Naive thymus-derived CD4-positive, alpha-beta T cell (primary cell): ENCODE measurements around the gene ANKRD26. TPM values are rescaled to one million over a fixed set of nuclear protein-coding genes. Genes with fewer than 3 reads are reported as not detected.

ENCODE experiments used
- ATAC-seq: fragments of 150-1000 bp; cut with Tn5 transposase; 2 replicates; pipeline ENCODE4 v1.10.0; 2021; ENCODE audit warnings: mild to moderate bottlenecking, moderate library complexity
- CTCF ChIA-PET: fragments of 350-600 bp; sonication (Branson Sonifier 250); formaldehyde crosslinking; loops from one replicate; lab custom pipeline; 2021; ENCODE audit warnings: antibody characterized with exemption; lab: Charles Lee
- POLR2A ChIA-PET: fragments of 350-600 bp; sonication (Branson Sonifier 250); formaldehyde crosslinking; loops from one replicate; lab custom pipeline; 2021; ENCODE audit warnings: antibody characterized with exemption, inconsistent platforms; lab: Charles Lee
- DNase-seq, 9 donors: peaks; one replicate each; pipeline versions ENCODE4 v3.0.0 to v3.0.0-alpha.2; 2020 to 2022; ENCODE audit warnings: mixed read lengths in 1 of 9
- H3K27ac ChIP-seq: one replicate; pipeline ENCODE4 v1.7.0; 2013; ENCODE audit warnings: mild to moderate bottlenecking, low read depth, low read length, moderate library complexity
- H3K27me3 ChIP-seq, 2 donors: one replicate each; pipeline ENCODE4 v1.7.0; 2013; ENCODE audit warnings: low read length in 2 of 2, mild to moderate bottlenecking in 2 of 2, moderate library complexity in 2 of 2; ENCODE audit not compliant: control insufficient read depth in 2 of 2, insufficient read depth in 2 of 2
- H3K36me3 ChIP-seq, 3 experiments: 1 replicate in 2 of 3; 2 replicates in 1 of 3; pipeline ENCODE4 v1.7.0; 2013; ENCODE audit warnings: low read length in 3 of 3, mild to moderate bottlenecking in 3 of 3, moderate library complexity in 1 of 3; ENCODE audit not compliant: insufficient read depth in 3 of 3, control insufficient read depth in 2 of 3
- H3K4me1 ChIP-seq, 2 donors: one replicate each; pipeline ENCODE4 v1.7.0; 2013; ENCODE audit warnings: low read length in 2 of 2, mild to moderate bottlenecking in 2 of 2, moderate library complexity in 1 of 2; ENCODE audit not compliant: control insufficient read depth in 2 of 2, insufficient read depth in 2 of 2
- H3K4me3 ChIP-seq: 2 replicates; pipeline ENCODE4 v1.7.0; 2013; ENCODE audit warnings: mild to moderate bottlenecking, low read length
- H3K9me3 ChIP-seq, 3 experiments: 1 replicate in 2 of 3; 2 replicates in 1 of 3; pipeline ENCODE4 v1.7.0; 2013; ENCODE audit warnings: low read length in 3 of 3; ENCODE audit not compliant: control insufficient read depth in 2 of 3
- H3K27ac Mint-ChIP-seq, 9 donors: one replicate each; pipeline ENCODE4 v1.8.0; 2020 to 2022; ENCODE audit warnings: mixed read lengths in 9 of 9, mild to moderate bottlenecking in 8 of 9, moderate library complexity in 5 of 9, inconsistent platforms in 2 of 9
- H3K27me3 Mint-ChIP-seq, 5 donors: one replicate each; pipeline ENCODE4 v1.8.0; 2021 to 2022; ENCODE audit warnings: mixed read lengths in 5 of 5, mild to moderate bottlenecking in 1 of 5
- H3K36me3 Mint-ChIP-seq, 5 donors: one replicate each; pipeline ENCODE4 v1.8.0; 2020 to 2022; ENCODE audit warnings: mixed read lengths in 5 of 5, mild to moderate bottlenecking in 3 of 5, inconsistent platforms in 1 of 5
- H3K4me1 Mint-ChIP-seq, 7 donors: one replicate each; pipeline ENCODE4 v1.8.0; 2020 to 2022; ENCODE audit warnings: mixed read lengths in 7 of 7, mild to moderate bottlenecking in 3 of 7, inconsistent platforms in 1 of 7
- H3K4me3 Mint-ChIP-seq, 10 donors: one replicate each; pipeline ENCODE4 v1.8.0; 2020 to 2022; ENCODE audit warnings: mild to moderate bottlenecking in 10 of 10, mixed read lengths in 10 of 10, moderate library complexity in 6 of 10, inconsistent platforms in 2 of 10
- H3K9me3 Mint-ChIP-seq, 11 donors: one replicate each; pipeline ENCODE4 v1.8.0; 2020 to 2022; ENCODE audit warnings: mixed read lengths in 11 of 11, mild to moderate bottlenecking in 4 of 11, inconsistent platforms in 1 of 11, moderate library complexity in 1 of 11
- intact Hi-C, 2 donors: fragments of 100-400 bp; cut with micrococcal nuclease; formaldehyde crosslinking; loops; one replicate each; pipeline ENCODE4 v1.15.1; 2023
- polyA plus RNA-seq, 2 donors: library from polyadenylated mRNA; unstranded; fragments of 300-500 nt; fragmentation: Illumina TruSeq; gene quantifications; one replicate each; pipeline ENCODE4 v1.2.3, GENCODE V29; 2021
- total RNA-seq, 6 experiments: library from RNA in 5 of 6; stranded (reverse) in 5 of 6; gene quantifications; 1 replicate in 5 of 6; 2 replicates in 1 of 6; pipeline ENCODE4 v1.2.3 and lab custom pipeline; 2021 to 2026

ANKRD26 gene
- total and polyA plus RNA-seq, 7 experiments from 2014 or later: 2.9 to 14.2 (median 7.3) TPM

GRCh38 chr10:27038168-27038567 is 62.1 kb downstream of the ANKRD26 start:
- Histone ChIP-seq H3K9me3 (no peaks in the 10 kb centered on the region), H3K27me3 (no peaks in the 10 kb centered on the region), H3K27ac (no peak overlapping the region), H3K4me3 (no peak overlapping the region), H3K36me3 (peaks cover 0 to 4% (median 0%) of the 10 kb centered on the region in 3 experiments), H3K4me1 (no peaks in the 10 kb centered on the region)
- ChIA-PET CTCF (no interaction called here), POLR2A (no interaction called here)
- H3K4me1 Mint-ChIP-seq: peaks cover 6 to 20% (median 12%) of the 10 kb centered on the region in 7 donors
- H3K36me3 Mint-ChIP-seq: peaks cover 20 to 57% (median 43%) of the 10 kb centered on the region in 5 donors
- H3K27ac Mint-ChIP-seq: no peak overlapping the region
- no peaks in the 10 kb centered on the region for H3K9me3 Mint-ChIP-seq
- no peak for ATAC-seq
- DNase-seq: no peak
- intact Hi-C loops: no loop called here
- no peaks in the 10 kb centered on the region for H3K27me3 Mint-ChIP-seq
- no peak overlapping the region for H3K4me3 Mint-ChIP-seq

GRCh38 chr10:27035163-27035562 is 65.1 kb downstream of the ANKRD26 start:
- Histone ChIP-seq H3K36me3 (peaks cover 0 to 4% (median 3%) of the 10 kb centered on the region in 3 experiments), H3K9me3 (no peaks in the 10 kb centered on the region), H3K4me1 (no peaks in the 10 kb centered on the region), H3K27ac (peak overlapping the region; percentile 19), H3K27me3 (no peaks in the 10 kb centered on the region), H3K4me3 (no peak overlapping the region)
- ChIA-PET CTCF (interaction anchor here (0.7 kb wide), 1 partner anchor 1235 kb away, joined by 3 read pairs; no protein-coding TSS in a partner anchor), POLR2A (no interaction called here)
- H3K4me3 Mint-ChIP-seq: peak overlapping the region in 9 of 10 donors; percentile 22 to 80 (median 69)
- peak overlapping the region; percentile 43 to 77 (median 68) for H3K27ac Mint-ChIP-seq
- H3K36me3 Mint-ChIP-seq: peaks cover 5 to 44% (median 32%) of the 10 kb centered on the region in 5 donors
- peaks cover 7 to 20% (median 14%) of the 10 kb centered on the region in 7 donors for H3K4me1 Mint-ChIP-seq
- H3K27me3 Mint-ChIP-seq: no peaks in the 10 kb centered on the region
- intact Hi-C loops: no loop called here
- ATAC-seq (no peak), DNase-seq (peak in 3 of 9 donors; percentile 1 to 10 (median 5))
- no peaks in the 10 kb centered on the region for H3K9me3 Mint-ChIP-seq

GRCh38 chr10:27030060-27030459 is 70.2 kb downstream of the ANKRD26 start:
- no peak for ATAC-seq
- no peaks in the 10 kb centered on the region for H3K4me1 ChIP-seq
- peak overlapping the region in 1 of 9 donors; percentile 47 for H3K27ac Mint-ChIP-seq
- no peak overlapping the region for H3K4me3 ChIP-seq
- no peak for DNase-seq
- H3K9me3 ChIP-seq: no peaks in the 10 kb centered on the region
- no peak overlapping the region for H3K27ac ChIP-seq
- ChIA-PET POLR2A (interaction anchor here (0.6 kb wide), 1 partner anchor 489 kb away, joined by 3 read pairs; no protein-coding TSS in a partner anchor), CTCF (no interaction called here)
- intact Hi-C loops: no loop called here
- H3K36me3 ChIP-seq: peaks cover 0 to 8% (median 4%) of the 10 kb centered on the region in 3 experiments
- no peaks in the 10 kb centered on the region for H3K27me3 ChIP-seq
- H3K27me3 Mint-ChIP-seq: no peaks in the 10 kb centered on the region
- no peak overlapping the region for H3K4me3 Mint-ChIP-seq
- peaks cover 3 to 23% (median 12%) of the 10 kb centered on the region in 7 donors for H3K4me1 Mint-ChIP-seq
- H3K9me3 Mint-ChIP-seq: no peaks in the 10 kb centered on the region
- H3K36me3 Mint-ChIP-seq: peaks cover 0 to 44% (median 28%) of the 10 kb centered on the region in 5 donors

GRCh38 chr10:27022048-27022447 is 78.2 kb downstream of the ANKRD26 start:
- Histone ChIP-seq H3K4me1 (peaks cover 0 to 12% of the 10 kb centered on the region in 2 donors), H3K4me3 (no peak overlapping the region), H3K9me3 (no peaks in the 10 kb centered on the region), H3K27ac (no peak overlapping the region), H3K36me3 (no peaks in the 10 kb centered on the region), H3K27me3 (no peaks in the 10 kb centered on the region)
- DNase-seq (no peak), ATAC-seq (no peak)
- Mint-ChIP-seq H3K27me3 (no peaks in the 10 kb centered on the region), H3K36me3 (peaks cover 13 to 43% (median 28%) of the 10 kb centered on the region in 5 donors), H3K4me1 (peaks cover 5 to 37% (median 30%) of the 10 kb centered on the region in 7 donors), H3K4me3 (peak overlapping the region in 5 of 10 donors; percentile 8 to 41 (median 15)), H3K9me3 (no peaks in the 10 kb centered on the region), H3K27ac (peak overlapping the region in 8 of 9 donors; percentile 4 to 88 (median 76))
- CTCF ChIA-PET: no interaction called here
- POLR2A ChIA-PET: no interaction called here
- intact Hi-C loops: no loop called here

- POLR2A ChIA-PET: interaction anchor here (0.6 kb wide), 1 partner anchor 114 kb away, joined by 4 read pairs; no protein-coding TSS in a partner anchor
- Mint-ChIP-seq H3K27me3 (no peaks in the 10 kb centered on the region), H3K36me3 (peaks cover 12 to 37% (median 23%) of the 10 kb centered on the region in 5 donors), H3K4me3 (no peak overlapping the region), H3K27ac (peak overlapping the region in 3 of 9 donors; percentile 3 to 57 (median 16)), H3K4me1 (peaks cover 3 to 31% (median 24%) of the 10 kb centered on the region in 7 donors), H3K9me3 (no peaks in the 10 kb centered on the region)
- Histone ChIP-seq H3K27ac (no peak overlapping the region), H3K4me3 (no peak overlapping the region), H3K36me3 (no peaks in the 10 kb centered on the region), H3K27me3 (no peaks in the 10 kb centered on the region), H3K9me3 (no peaks in the 10 kb centered on the region), H3K4me1 (peaks cover 0 to 12% of the 10 kb centered on the region in 2 donors)
- ATAC-seq: no peak
- DNase-seq: no peak
- CTCF ChIA-PET: interaction anchor here (1.1 kb wide), 1 partner anchor 9 kb away, joined by 3 read pairs; no protein-coding TSS in a partner anchor
- intact Hi-C loops: no loop called here
These were observed 80.1 kb downstream of the ANKRD26 start for GRCh38 chr10:27020243-27020642.

- Mint-ChIP-seq H3K27me3 (no peaks in the 10 kb centered on the region), H3K9me3 (no peaks in the 10 kb centered on the region), H3K4me3 (no peak overlapping the region), H3K36me3 (peaks cover 12 to 34% (median 20%) of the 10 kb centered on the region in 5 donors), H3K4me1 (peaks cover 0 to 26% (median 20%) of the 10 kb centered on the region in 7 donors), H3K27ac (peak overlapping the region in 1 of 9 donors; percentile 76)
- Histone ChIP-seq H3K4me3 (no peak overlapping the region), H3K36me3 (no peaks in the 10 kb centered on the region), H3K27me3 (no peaks in the 10 kb centered on the region), H3K9me3 (no peaks in the 10 kb centered on the region), H3K4me1 (peaks cover 0 to 12% of the 10 kb centered on the region in 2 donors), H3K27ac (no peak overlapping the region)
- no peak for DNase-seq
- ATAC-seq: no peak
- intact Hi-C loops: no loop called here
- CTCF ChIA-PET: interaction anchor here (1.1 kb wide), 1 partner anchor 9 kb away, joined by 3 read pairs; no protein-coding TSS in a partner anchor
- POLR2A ChIA-PET: interaction anchor here (0.6 kb wide), 1 partner anchor 114 kb away, joined by 4 read pairs; no protein-coding TSS in a partner anchor
These were observed 80.5 kb downstream of the ANKRD26 start for GRCh38 chr10:27019827-27020226.
